Heart right ventricle (tissue), 16 donors: ENCODE measurements around the gene ZMIZ1. TPM values are rescaled to one million over a fixed set of nuclear protein-coding genes. Genes with fewer than 3 reads are reported as not detected.

ENCODE experiments used
- ATAC-seq, 8 donors: fragments of 200-7000 bp; cut with Tn5 transposase; one replicate each; pipeline ENCODE4 v1.9.1; 2020; ENCODE audit warnings: mild to moderate bottlenecking in 8 of 8, moderate library complexity in 8 of 8, moderate number of reproducible peaks in 1 of 8
- DNase-seq, 2 donors: peaks; one replicate each; pipeline ENCODE4 v3.0.0-alpha.2; 2020
- H3K27ac ChIP-seq, 10 donors: fragments of 200-600 bp; sonication (generic) in 2 of 10; one replicate each; pipeline versions ENCODE4 v1.5.0 to v1.8.0; 2020 to 2022; ENCODE audit warnings: mild to moderate bottlenecking in 3 of 10
- H3K27me3 ChIP-seq, 7 donors: fragments of 200-600 bp; one replicate each; pipeline ENCODE4 v1.8.0; 2021 to 2022; ENCODE audit warnings: mild to moderate bottlenecking in 2 of 7
- H3K36me3 ChIP-seq, 9 donors: fragments of 200-600 bp; sonication (generic) in 1 of 9; one replicate each; pipeline versions ENCODE4 v1.5.0 to v1.8.0; 2020 to 2022; ENCODE audit warnings: mild to moderate bottlenecking in 2 of 9
- H3K4me1 ChIP-seq, 9 donors: fragments of 200-600 bp; sonication (generic) in 1 of 9; one replicate each; pipeline versions ENCODE4 v1.5.0 to v1.8.0; 2020 to 2022; ENCODE audit warnings: mild to moderate bottlenecking in 4 of 9
- H3K4me3 ChIP-seq, 10 donors: fragments of 200-600 bp; sonication (generic) in 2 of 10; one replicate each; pipeline versions ENCODE4 v1.5.0 to v1.8.0; 2020 to 2022; ENCODE audit warnings: mild to moderate bottlenecking in 7 of 10, moderate library complexity in 2 of 10
- H3K9me3 ChIP-seq, 11 donors: fragments of 200-600 bp in 10 of 11; sonication (generic) in 2 of 11; one replicate each; pipeline versions ENCODE4 v1.5.0 to v1.8.0; 2013 to 2022; ENCODE audit warnings: mild to moderate bottlenecking in 2 of 11, control low read depth in 1 of 11, moderate library complexity in 1 of 11
- CTCF ChIP-seq, 9 donors: fragments of 200-600 bp; sonication (generic) in 2 of 9; IDR thresholded peaks; one replicate each; pipeline versions ENCODE4 v1.5.0 to v1.8.0; 2021 to 2022; ENCODE audit warnings: antibody characterized with exemption in 9 of 9, mild to moderate bottlenecking in 5 of 9, moderate library complexity in 1 of 9
- WGBS, 2 donors: extraction: QIAGEN DNeasy Blood & Tissue Kit; methylation state at CpG; one replicate each; pipeline ENCODE4 v1.1.7; 2013; ENCODE audit warnings: inconsistent platforms in 1 of 2; 5-methylcytosine and 5-hydroxymethylcytosine counted together
- intact Hi-C, 10 donors: fragments of 100-400 bp; cut with DNase I; formaldehyde crosslinking; loops; one replicate each; pipeline versions ENCODE4 v1.11.1 to v1.14.2; 2022
- polyA plus RNA-seq, 2 donors: library from polyadenylated mRNA; stranded (reverse); fragments of 200-250 nt; gene quantifications; one replicate each; pipeline ENCODE4 v1.2.3, GENCODE V29; 2013
- total RNA-seq, 10 donors: library from RNA; stranded (reverse); fragmentation: NEBNext Ultra II Directional in 3 of 10; extraction: Animal tissue kit (Norgen Biotek cat#: 25700) in 3 of 10; gene quantifications; one replicate each; pipeline versions ENCODE4 v1.2.1 to v1.2.4, GENCODE V29; 2021 to 2023
- donor health status: Arrhythmogenic right ventricular cardiomyopathy.
- donor health status: ischemic (EF 13 %, LVEDD 7.1; RV severe dilation, severe dysfunction).
- donor health status: healthy with polysubstance abuse.
- donor health status: DM: no; HTN: yes; CAD: no.
- donor health status: DM: no; HTN: no; CAD: no.
- donor health status: ischemic (EF 25% LVEDD 6.9; RV normal size, moderate dysfunction).
- donor health status: ischemic (EF 25% LVEDD 5.7; RV mildly dilated, moderate dysfunction).
- donor health status: healthy.
- donor health status: DM: yes; HTN: yes; CAD: no.
- donor health status: Ischemic cardiomyopathy.
- donor health status: ischemic (EF 35%, LVEDD 5.7; RV mildly dilated, moderate dysfunction).
- donor health status: nonischemic (EF 11% LVEDD 7.7; RV severe dilation, severe dysfunction).
- donor health status: DM: yes; HTN: yes; CAD: no.
- donor health status: PGD.
- donor health status: ischemic (EF 29% LVEDD 5.4; RV normal size, mild dysfunction).
- donor health status: nonischemic (EF 23%, LVEDD 6.1; RV moderate dilation, normal function).

Gene ZMIZ1
- total and polyA plus RNA-seq, 12 donors = 24.2 to 61.5 (median 49.8) TPM

GRCh38 chr10:79197558-79197957, 128.8 kb downstream of the ZMIZ1 start:
- Histone ChIP-seq H3K27ac (no peak overlapping the region), H3K9me3 (no peaks in the 10 kb centered on the region), H3K36me3 (peaks cover 0 to 59% (median 10%) of the 10 kb centered on the region in 9 donors), H3K27me3 (no peaks in the 10 kb centered on the region), H3K4me3 (no peak overlapping the region), H3K4me1 (peaks cover 17 to 57% (median 33%) of the 10 kb centered on the region in 9 donors)
- DNase-seq (no peak), ATAC-seq (no peak)
- WGBS, 2 donors = 96 to 98% methylated on average over 4 of the region's 4 CpGs
- intact Hi-C loops = loop anchor here in 9 of 10 donors (2.0 to 10.0 kb wide), 16 partner anchors 125 to 1153 kb away; no protein-coding TSS in a partner anchor
- no peak for TF ChIP-seq CTCF (IDR thresholded peaks at IDR 0.05)

GRCh38 chr10:79200346-79200745, 131.6 kb downstream of the ZMIZ1 start:
- intact Hi-C loops = loop anchor here in 2 of 10 donors (10.0 kb wide), 1 partner anchor 986 kb away; no protein-coding TSS in a partner anchor

GRCh38 chr10:79201706-79202105, 132.9 kb downstream of the ZMIZ1 start:
- peaks cover 0 to 41% (median 26%) of the 10 kb centered on the region in 9 donors for H3K4me1 ChIP-seq
- no peaks in the 10 kb centered on the region for H3K27me3 ChIP-seq
- no peaks in the 10 kb centered on the region for H3K9me3 ChIP-seq
- no peak for TF ChIP-seq CTCF (IDR thresholded peaks at IDR 0.05)
- peak overlapping the region in 1 of 10 donors; percentile 41 for H3K27ac ChIP-seq
- intact Hi-C loops = loop anchor here in 2 of 10 donors (10.0 kb wide), 1 partner anchor 987 kb away; no protein-coding TSS in a partner anchor
- peaks cover 0 to 76% (median 35%) of the 10 kb centered on the region in 9 donors for H3K36me3 ChIP-seq
- 73 to 81% methylated on average over 8 of the region's 8 CpGs for WGBS, 2 donors
- ATAC-seq (no peak), DNase-seq (no peak)
- H3K4me3 ChIP-seq = no peak overlapping the region

More at GRCh38 chr10:79200346-79200745, 131.6 kb downstream of the ZMIZ1 start:
- no peak overlapping the region for H3K4me3 ChIP-seq
- no peak overlapping the region for H3K27ac ChIP-seq
- no peaks in the 10 kb centered on the region for H3K9me3 ChIP-seq
- WGBS, 2 donors = 82 to 85% methylated on average over 6 to 7 of the region's 7 CpGs
- no peaks in the 10 kb centered on the region for H3K27me3 ChIP-seq
- peaks cover 0 to 71% (median 32%) of the 10 kb centered on the region in 9 donors for H3K36me3 ChIP-seq
- H3K4me1 ChIP-seq = peaks cover under 1 to 48% (median 30%) of the 10 kb centered on the region in 9 donors
- ATAC-seq (no peak), DNase-seq (no peak)
- TF ChIP-seq CTCF (IDR thresholded peaks at IDR 0.05) = no peak

GRCh38 chr10:79202188-79203013, 133.6 kb downstream of the ZMIZ1 start:
- ATAC-seq (peak in 7 of 8 donors; percentile 19 to 71 (median 54)), DNase-seq (peak in 1 of 2 donors; percentile 49)
- H3K27me3 ChIP-seq = no peaks in the 10 kb centered on the region
- no peaks in the 10 kb centered on the region for H3K9me3 ChIP-seq
- peak in 8 of 9 donors; percentile 28 to 65 (median 54) for TF ChIP-seq CTCF (IDR thresholded peaks at IDR 0.05)
- intact Hi-C loops = loop anchor here in 2 of 10 donors (10.0 kb wide), 1 partner anchor 988 kb away; no protein-coding TSS in a partner anchor
- H3K27ac ChIP-seq = peak overlapping the region in 3 of 10 donors; percentile 15 to 43 (median 41)
- H3K36me3 ChIP-seq = peaks cover 0 to 78% (median 35%) of the 10 kb centered on the region in 9 donors
- WGBS, 2 donors = 58 to 59% methylated on average over 9 of the region's 9 CpGs
- H3K4me3 ChIP-seq = no peak overlapping the region
- H3K4me1 ChIP-seq = peaks cover 0 to 36% (median 22%) of the 10 kb centered on the region in 9 donors
